ENCODE results near the gene TSPAN8.

The TSPAN8 gene

DNA sequence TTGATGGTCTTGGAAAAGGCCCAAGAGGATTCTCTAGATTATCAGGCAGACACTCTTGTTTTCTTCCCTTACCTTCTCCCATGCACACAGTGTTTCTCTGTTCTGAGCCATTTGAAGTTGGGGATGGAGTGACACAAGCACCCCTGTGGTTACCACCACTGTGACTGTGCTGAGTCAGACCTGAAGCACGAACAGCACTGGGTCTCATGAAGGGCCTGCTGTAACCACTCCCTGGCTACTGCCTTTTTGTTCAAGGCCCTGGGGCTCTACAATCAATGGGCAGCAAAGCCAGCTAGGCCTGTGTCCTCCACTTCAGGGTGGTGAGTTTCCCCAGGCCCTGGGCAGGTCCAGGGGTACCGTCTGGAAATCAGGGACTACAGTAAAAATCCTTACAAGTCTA is 65.5 kb downstream of the TSPAN8 start:
- Histone ChIP-seq H3K9me3 (ENCODE audit: control insufficient read depth, insufficient read depth, low read length) (no peaks in the 10 kb centered on the region), H3K4me1 (ENCODE audit: control insufficient read depth, insufficient read depth, low read length) (no peaks in the 10 kb centered on the region), H3K4me3 (ENCODE audit: low read length) (no peak overlapping the region), H3K27me3 (ENCODE audit: control insufficient read depth, insufficient read depth, low read length) (no peaks in the 10 kb centered on the region), H3K36me3 (ENCODE audit: control insufficient read depth, insufficient read depth, low read length) (no peaks in the 10 kb centered on the region), H3K27ac (ENCODE audit: low read length) (no peak overlapping the region)
- DNase-seq (ENCODE audit: low read depth, low spot score) = no peak
- WGBS (ENCODE audit: insufficient coverage, insufficient read length) = no CpG with 5 or more reads among the region's 2 CpGs

DNA sequence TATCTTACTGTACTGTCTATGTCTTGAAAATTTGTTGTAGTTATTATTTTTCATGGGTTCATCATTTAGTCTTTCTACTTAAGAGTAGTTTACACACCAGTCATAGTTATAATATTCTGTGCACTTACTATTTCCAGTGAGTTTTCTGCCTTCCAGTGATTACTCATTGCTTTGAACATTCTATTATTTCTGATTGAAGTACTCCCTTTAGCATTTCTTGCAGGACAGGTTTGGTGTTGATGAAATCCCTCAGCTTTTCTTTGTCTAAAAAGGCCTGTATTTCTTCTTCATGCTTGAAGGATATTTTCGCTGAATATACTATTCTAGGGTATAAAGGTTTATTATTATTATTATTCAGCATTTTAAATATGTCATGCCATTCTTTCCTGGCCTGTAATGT is 66.8 kb downstream of the TSPAN8 start:
- H3K36me3 ChIP-seq (ENCODE audit: control insufficient read depth, insufficient read depth, low read length) = no peaks in the 10 kb centered on the region
- no peaks in the 10 kb centered on the region; the same call in 1 of the 2 replicates for H3K4me1 ChIP-seq (ENCODE audit: control insufficient read depth, insufficient read depth, low read length)
- no peak overlapping the region for H3K27ac ChIP-seq (ENCODE audit: low read length)
- H3K9me3 ChIP-seq (ENCODE audit: control insufficient read depth, insufficient read depth, low read length) = no peaks in the 10 kb centered on the region
- DNase-seq (ENCODE audit: low read depth, low spot score) = no peak
- no peaks in the 10 kb centered on the region for H3K27me3 ChIP-seq (ENCODE audit: control insufficient read depth, insufficient read depth, low read length)
- no peak overlapping the region for H3K4me3 ChIP-seq (ENCODE audit: low read length)
- no CpG with 5 or more reads among the region's 1 CpG for WGBS (ENCODE audit: insufficient coverage, insufficient read length)

DNA sequence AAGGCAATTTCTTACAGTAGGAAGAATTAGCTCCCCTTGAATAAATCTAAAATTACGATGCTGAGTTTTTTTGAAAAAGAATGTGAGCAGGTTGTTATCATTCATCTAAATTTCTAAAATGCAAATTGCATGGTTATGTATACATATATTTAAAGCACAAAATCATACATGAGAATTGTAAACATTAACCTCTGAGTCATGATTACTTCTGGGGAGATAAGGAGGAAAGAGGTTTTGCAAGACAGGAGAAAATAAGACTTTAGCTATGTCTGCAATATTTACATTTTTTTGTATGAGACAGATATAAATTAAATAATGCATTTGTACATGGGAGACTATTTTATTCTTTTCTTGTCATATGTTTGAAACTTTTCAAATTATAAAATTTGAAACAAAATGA is 72.2 kb downstream of the TSPAN8 start:
- no peak for DNase-seq (ENCODE audit: low read depth, low spot score)
- no peaks in the 10 kb centered on the region for H3K9me3 ChIP-seq (ENCODE audit: control insufficient read depth, insufficient read depth, low read length)
- no CpG with 5 or more reads among the region's 1 CpG for WGBS (ENCODE audit: insufficient coverage, insufficient read length)
- H3K36me3 ChIP-seq (ENCODE audit: control insufficient read depth, insufficient read depth, low read length) = no peaks in the 10 kb centered on the region
- no peaks in the 10 kb centered on the region for H3K27me3 ChIP-seq (ENCODE audit: control insufficient read depth, insufficient read depth, low read length)
- no peak overlapping the region for H3K27ac ChIP-seq (ENCODE audit: low read length)
- no peak overlapping the region for H3K4me3 ChIP-seq (ENCODE audit: low read length)
- H3K4me1 ChIP-seq (ENCODE audit: control insufficient read depth, insufficient read depth, low read length) = no peaks in the 10 kb centered on the region; the same call in 1 of the 2 replicates

DNA sequence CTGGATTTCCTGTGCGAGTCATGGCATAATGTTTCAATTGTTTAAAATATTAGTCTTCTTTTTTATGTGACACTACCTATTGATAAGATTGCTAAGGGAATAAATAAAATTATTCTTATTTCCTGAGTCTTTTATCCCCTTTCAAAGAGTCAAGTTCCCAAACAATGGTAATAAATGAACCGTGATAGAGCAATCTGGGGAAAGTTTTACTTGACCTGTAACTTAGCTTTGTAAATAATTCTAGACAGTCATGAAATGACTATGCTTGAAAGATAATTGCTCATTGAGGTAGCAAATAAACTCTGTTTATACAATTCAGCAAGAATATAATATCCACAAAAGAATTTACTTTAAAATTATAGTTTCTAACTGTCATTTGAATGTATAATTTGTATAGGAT is 82.1 kb downstream of the TSPAN8 start:
- no CpG with 5 or more reads among the region's 2 CpGs for WGBS (ENCODE audit: insufficient coverage, insufficient read length)
- no peak overlapping the region for H3K27ac ChIP-seq (ENCODE audit: low read length)
- no peak overlapping the region for H3K4me3 ChIP-seq (ENCODE audit: low read length)
- H3K27me3 ChIP-seq (ENCODE audit: control insufficient read depth, insufficient read depth, low read length) = no peaks in the 10 kb centered on the region
- DNase-seq (ENCODE audit: low read depth, low spot score) = no peak
- H3K4me1 ChIP-seq (ENCODE audit: control insufficient read depth, insufficient read depth, low read length) = no peaks in the 10 kb centered on the region
- H3K36me3 ChIP-seq (ENCODE audit: control insufficient read depth, insufficient read depth, low read length) = no peaks in the 10 kb centered on the region
- H3K9me3 ChIP-seq (ENCODE audit: control insufficient read depth, insufficient read depth, low read length) = no peaks in the 10 kb centered on the region

Data from iPS DF 6.9 (cell line).